HG03025 (cell line): ENCODE results near the gene SRGAP1.
"Not testable (repeated sequence)": the region's sequence is repeated elsewhere in the genome, so short reads cannot be mapped to it uniquely, and the experiment has no call there.

Experiments used
- ATAC-seq: cut with Tn5 transposase; IDR thresholded peaks from one replicate; pipeline ENCODE4 v1.9.1; 2021; ENCODE audit warnings: mild to moderate bottlenecking, moderate library complexity; ENCODE audit not compliant: unreplicated experiment, low FRiP score

Gene SRGAP1

GRCh38 chr12:63864454-63864706, 19.9 kb downstream of the SRGAP1 start:
- ATAC-seq, result no peak

GRCh38 chr12:63865448-63865847, 20.9 kb downstream of the SRGAP1 start:
- ATAC-seq, result no peak

GRCh38 chr12:63867053-63867452, 22.6 kb downstream of the SRGAP1 start:
- no peak for ATAC-seq

GRCh38 chr12:63869656-63870055, 25.2 kb downstream of the SRGAP1 start:
- no peak for ATAC-seq

GRCh38 chr12:63870838-63871237, 26.3 kb downstream of the SRGAP1 start:
- ATAC-seq, result no peak

GRCh38 chr12:63874897-63875480, 30.5 kb downstream of the SRGAP1 start:
- ATAC-seq, result no peak

GRCh38 chr12:63875703-63876102, 31.2 kb downstream of the SRGAP1 start:
- no peak for ATAC-seq

- ATAC-seq, result no peak
These were observed 32.5 kb downstream of the SRGAP1 start for GRCh38 chr12:63876980-63877379.

- no peak for ATAC-seq
These were observed 33.2 kb downstream of the SRGAP1 start for GRCh38 chr12:63877693-63878092.

GRCh38 chr12:63880235-63880634, 35.7 kb downstream of the SRGAP1 start:
- not testable (repeated sequence) for ATAC-seq

GRCh38 chr12:63880742-63881263, 36.3 kb downstream of the SRGAP1 start:
- no peak for ATAC-seq

GRCh38 chr12:63882844-63883243, 38.3 kb downstream of the SRGAP1 start:
- no peak for ATAC-seq

- ATAC-seq, result no peak
These were observed 40.9 kb downstream of the SRGAP1 start for GRCh38 chr12:63885401-63885800.

GRCh38 chr12:63888908-63889635, 44.6 kb downstream of the SRGAP1 start:
- ATAC-seq, result no peak

- ATAC-seq, result no peak
These were observed 45.4 kb downstream of the SRGAP1 start for GRCh38 chr12:63889721-63890509.

- no peak for ATAC-seq
These were observed 48.7 kb downstream of the SRGAP1 start for GRCh38 chr12:63893170-63893569.

- ATAC-seq, result no peak
These were observed 49.6 kb downstream of the SRGAP1 start for GRCh38 chr12:63894132-63894531.

GRCh38 chr12:63895841-63896240, 51.3 kb downstream of the SRGAP1 start:
- ATAC-seq, result no peak

GRCh38 chr12:63897931-63898330, 53.4 kb downstream of the SRGAP1 start:
- no peak for ATAC-seq

- no peak for ATAC-seq
These were observed 54.4 kb downstream of the SRGAP1 start for GRCh38 chr12:63898764-63899337.

GRCh38 chr12:63899396-63899795, 54.9 kb downstream of the SRGAP1 start:
- no peak for ATAC-seq
